ENCODE data around the gene SATB2.

DNA sequence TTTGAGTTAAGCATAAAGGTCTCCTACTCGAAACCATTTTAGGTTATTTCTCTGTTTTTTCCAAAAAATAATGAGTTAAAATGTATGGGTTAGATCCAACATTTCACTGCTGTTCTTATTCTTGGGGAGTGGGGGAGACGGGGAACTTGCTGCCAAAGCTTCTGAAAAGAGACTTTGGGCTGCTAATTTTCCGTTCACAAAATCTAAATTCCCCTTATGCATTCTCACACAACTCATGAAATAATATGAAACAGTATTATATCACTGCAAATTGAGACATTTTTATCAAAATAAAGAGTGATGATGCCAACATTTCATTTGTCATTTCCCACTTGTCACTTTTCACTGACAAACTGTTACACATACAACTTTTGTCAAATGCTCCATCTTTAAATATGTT, 7.8 kb downstream of the SATB2 start:
- TF ChIP-seq, protein P1, sequence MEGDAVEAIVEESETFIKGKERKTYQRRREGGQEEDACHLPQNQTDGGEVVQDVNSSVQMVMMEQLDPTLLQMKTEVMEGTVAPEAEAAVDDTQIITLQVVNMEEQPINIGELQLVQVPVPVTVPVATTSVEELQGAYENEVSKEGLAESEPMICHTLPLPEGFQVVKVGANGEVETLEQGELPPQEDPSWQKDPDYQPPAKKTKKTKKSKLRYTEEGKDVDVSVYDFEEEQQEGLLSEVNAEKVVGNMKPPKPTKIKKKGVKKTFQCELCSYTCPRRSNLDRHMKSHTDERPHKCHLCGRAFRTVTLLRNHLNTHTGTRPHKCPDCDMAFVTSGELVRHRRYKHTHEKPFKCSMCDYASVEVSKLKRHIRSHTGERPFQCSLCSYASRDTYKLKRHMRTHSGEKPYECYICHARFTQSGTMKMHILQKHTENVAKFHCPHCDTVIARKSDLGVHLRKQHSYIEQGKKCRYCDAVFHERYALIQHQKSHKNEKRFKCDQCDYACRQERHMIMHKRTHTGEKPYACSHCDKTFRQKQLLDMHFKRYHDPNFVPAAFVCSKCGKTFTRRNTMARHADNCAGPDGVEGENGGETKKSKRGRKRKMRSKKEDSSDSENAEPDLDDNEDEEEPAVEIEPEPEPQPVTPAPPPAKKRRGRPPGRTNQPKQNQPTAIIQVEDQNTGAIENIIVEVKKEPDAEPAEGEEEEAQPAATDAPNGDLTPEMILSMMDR (IDR thresholded peaks at IDR 0.05) = no peak
- TF ChIP-seq POLR2A (IDR thresholded peaks at IDR 0.05) = no peak

All from lower leg skin (tissue), 3 donors.